SW 1271 (cell line): ENCODE results near the gene IGSF6.
"Not testable (repeated sequence)": the region's sequence is repeated elsewhere in the genome, so short reads cannot be mapped to it uniquely, and the experiment has no call there.

Source experiments
- DNase-seq, 2 experiments: peaks; one replicate each; lab custom pipeline; 2025; lab: John Stamatoyannopoulos, UW

The IGSF6 gene, protein sequence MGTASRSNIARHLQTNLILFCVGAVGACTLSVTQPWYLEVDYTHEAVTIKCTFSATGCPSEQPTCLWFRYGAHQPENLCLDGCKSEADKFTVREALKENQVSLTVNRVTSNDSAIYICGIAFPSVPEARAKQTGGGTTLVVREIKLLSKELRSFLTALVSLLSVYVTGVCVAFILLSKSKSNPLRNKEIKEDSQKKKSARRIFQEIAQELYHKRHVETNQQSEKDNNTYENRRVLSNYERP

DNA sequence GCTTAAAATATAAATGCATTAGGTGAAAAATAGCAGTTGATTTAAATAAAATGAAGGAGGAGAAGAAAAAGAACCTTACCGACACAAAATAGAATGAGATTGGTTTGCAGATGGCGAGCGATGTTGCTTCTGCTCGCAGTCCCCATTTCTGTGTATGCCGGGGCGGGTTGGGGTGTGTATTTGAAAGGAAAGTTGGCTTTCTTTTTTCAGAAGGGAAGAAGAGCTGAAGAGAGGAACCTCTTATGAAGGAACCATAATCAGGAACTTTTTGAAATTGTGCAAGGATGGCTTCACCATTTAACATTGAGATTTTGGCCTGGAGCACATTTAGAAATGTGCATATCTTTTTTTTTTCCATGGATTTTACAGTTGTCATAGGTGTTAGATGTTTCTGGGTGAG lies at the start of gene IGSF6:
TSS of gene IGSF6 (minus strand) at position 156 of the 400 bp plus-strand sequence. CDS start at position 146, 10 bp downstream.
- DNase-seq: no peak

DNA sequence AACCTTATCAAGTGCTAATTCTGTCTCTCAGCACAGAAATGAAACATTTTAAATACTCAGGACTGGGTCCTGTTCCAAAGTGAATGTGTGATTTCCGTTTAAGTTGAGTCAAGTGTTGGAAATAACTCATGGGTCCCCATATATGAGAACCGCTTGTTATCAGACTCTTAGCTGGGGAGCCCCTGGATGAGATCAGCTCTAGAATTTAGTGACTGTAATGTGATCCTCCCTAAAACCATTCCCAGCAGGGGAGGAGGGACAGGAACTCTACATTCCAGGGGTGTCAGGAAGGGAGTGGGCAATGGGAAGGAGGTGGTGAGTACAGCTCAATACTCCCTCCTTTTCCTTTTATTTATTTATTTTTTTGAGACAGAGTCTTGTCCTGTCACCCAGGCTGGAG lies 48.9 kb upstream of the IGSF6 start:
- no peak for DNase-seq

DNA sequence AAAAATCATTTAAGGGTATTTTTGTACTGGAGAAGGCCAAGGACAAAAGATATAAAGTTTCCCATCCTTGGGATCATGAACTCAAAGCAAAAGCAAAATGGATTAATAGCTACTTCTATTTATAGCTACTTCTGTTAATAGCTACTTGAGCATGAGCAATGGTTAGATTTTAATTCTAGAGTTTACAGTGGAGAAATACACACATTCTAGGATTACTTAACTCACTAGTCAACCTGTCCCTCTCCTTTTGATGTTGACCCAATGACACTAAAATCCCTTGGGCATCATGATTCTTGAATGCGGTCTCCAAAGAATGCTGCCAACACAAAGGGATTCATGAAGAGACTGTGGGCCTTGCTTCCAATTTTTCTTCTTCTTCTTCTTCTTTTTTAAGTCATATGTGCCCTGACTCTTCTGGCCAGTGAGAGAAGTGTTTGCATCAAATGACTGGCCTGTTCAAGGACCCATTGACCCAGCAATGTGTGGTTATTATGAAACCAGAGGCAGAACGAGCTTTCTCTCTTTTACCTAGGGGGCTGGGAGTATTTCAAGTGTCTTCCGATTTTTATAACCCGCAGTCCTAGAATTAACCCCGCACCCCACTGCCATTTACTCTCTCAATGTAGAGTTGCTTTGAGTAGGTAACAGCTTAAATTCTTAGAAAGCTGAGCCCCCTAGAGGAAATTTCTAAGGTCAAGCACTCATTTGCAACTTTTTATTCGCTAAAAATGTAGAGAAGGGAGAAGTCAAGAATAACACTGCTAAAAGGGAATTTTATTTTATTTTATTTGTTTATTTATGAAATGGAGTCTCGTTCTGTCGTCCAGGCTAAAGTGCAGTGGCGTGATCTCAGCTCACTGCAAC lies 46.0 kb upstream of the IGSF6 start:
- no peak for DNase-seq

DNA sequence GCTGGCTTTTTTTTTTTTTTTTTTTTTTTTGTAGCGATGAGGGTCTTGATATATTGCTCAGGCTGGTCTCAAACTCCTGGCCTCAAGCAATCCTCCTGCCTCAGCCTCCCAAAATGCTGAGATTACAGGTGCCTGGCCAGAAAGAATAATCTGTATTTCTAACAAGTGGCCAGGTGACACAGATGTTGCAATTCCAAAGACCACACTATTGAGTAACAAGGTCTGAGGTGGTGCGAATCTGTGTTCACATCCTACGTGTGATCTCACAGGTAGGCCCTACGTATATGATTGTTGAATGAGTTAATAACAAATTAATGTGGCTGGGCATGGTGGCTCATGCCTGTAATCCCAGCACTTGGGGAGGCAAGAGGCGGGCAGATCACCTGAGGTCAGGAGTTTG lies 44.6 kb upstream of the IGSF6 start:
- DNase-seq: no peak

DNA sequence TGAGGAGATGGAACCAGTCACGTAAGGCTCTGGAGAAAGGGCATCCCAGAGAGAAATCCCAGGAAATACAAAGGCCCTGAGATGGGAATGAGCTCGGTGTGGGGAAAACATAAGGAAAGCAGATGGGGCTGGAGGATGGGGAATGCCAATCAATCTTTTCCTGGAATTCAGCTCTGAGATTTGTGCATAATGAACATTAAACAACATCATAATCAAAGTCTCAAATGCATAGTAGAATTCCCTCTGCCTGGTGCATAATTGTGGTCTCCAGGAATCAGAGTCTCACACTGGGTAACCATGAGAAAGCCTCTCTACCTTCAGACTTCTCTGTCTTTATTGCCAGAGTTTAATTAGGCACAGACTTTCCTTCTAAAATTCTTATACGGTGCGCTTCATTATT lies 42.2 kb upstream of the IGSF6 start:
- DNase-seq: no peak

DNA sequence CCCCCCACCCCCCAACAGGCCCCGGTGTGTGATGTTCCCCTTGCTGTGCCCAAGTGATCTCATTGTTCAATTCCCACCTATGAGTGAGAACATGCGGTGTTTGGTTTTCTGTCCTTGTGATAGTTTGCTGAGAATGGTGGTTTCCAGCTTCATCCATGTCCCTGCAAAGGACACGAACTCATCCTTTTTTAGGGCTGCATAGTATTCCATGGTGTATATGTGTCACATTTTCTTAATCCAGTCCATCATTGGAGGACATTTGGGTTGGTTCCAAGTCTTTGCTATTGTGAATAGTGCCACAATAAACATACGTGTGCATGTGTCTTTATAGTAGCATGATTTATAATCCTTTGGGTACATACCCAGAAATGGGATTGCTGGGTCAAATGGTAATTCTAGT lies 38.6 kb upstream of the IGSF6 start:
- DNase-seq: not testable (repeated sequence)

DNA sequence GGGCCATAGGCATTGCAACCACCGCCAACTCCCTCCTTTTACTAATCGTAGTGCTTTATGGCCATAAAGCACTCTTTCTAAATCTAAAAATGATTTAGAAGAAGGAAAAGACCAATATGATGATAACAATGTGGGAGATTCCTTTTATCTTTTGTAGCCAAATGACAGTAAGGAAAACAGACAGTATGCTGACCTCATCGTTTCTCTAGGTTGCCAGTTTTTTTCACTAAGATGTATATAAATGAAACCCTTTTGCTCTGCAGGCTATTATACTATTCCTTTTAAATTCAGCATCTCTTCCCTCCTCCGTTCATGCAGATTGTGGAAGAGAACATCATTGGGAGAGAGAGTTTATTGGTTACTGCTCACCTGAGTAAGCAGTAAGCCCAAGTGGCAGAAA lies 36.7 kb upstream of the IGSF6 start:
- no peak for DNase-seq

DNA sequence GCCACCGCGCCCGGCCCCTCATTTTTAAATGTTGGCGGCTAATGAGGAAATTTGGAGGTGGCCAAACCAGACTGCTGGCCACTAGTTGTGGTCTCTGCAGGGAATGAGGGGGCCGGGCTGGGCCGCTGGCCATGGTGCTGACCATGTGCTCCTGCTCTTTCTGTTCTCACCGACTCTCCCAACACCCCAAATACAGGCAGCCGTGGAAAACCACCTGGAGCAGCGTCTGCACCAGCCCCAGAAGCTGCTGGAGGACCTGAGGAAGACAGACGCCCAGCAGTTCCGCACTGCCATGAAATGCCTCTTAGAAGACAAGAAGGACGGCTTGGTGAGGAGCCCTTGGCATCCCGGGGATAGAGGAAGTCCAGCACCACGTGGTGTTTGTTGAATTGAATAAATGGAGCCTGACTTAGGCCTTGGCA lies 32.6 kb upstream of the IGSF6 start:
- no peak for DNase-seq

DNA sequence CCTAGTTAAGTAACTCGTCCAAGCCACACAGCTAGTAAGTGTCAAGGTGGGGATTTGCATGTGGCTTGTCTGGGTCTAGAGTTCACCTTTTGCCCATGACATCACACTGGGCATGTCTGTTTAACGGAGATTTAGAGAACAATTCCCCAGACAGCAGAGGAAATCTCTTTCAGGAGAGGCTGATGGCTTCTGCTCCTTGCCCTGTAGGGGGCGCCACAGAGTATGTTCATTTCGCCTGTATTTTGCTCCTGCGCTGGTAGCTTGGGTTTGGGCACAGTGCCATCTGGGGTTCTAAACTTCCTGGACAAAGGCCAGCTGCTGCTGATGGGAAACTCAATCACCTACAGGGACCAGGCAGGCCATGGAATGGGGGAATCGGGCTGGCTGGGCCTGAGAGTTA lies 31.8 kb upstream of the IGSF6 start:
- no peak for DNase-seq

DNA sequence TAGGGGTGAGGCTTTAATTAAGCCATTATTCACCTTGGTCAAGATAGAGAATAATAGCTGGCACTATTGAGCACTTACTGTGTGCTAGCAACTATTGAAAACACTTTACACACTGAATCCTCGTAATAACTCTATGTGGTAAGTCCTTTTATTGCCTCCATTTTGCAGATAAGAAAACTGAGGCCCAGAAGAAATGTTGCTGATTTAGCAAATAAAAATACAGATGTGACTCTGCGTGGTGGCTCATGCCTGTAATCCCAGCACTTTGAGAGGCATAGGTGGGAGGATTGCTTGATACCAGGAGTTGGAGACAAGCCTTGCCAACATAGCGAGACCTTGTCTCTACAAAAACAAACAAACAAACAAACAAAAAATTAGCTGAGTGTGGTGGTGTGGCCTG lies 30.8 kb upstream of the IGSF6 start:
- no peak for DNase-seq

DNA sequence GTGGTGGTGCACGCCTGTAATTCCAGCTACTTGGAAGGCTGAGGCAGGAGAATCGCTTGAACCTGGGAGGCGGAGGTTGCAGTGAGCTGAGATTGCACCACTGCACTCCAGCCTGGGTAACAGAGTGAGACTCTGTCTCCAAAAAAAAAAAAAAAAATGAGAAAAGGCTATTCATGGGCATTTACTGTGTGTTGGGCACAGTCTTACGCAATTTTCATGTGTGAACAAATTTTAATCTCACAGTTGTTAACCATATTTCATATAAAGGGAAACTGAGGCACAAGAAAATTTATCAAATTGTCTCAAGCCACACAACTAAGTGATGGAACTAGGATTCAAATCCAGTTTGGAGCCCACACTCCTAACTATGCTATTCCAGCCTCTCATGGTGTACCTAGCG lies 28.3 kb upstream of the IGSF6 start:
- not testable (repeated sequence) for DNase-seq

DNA sequence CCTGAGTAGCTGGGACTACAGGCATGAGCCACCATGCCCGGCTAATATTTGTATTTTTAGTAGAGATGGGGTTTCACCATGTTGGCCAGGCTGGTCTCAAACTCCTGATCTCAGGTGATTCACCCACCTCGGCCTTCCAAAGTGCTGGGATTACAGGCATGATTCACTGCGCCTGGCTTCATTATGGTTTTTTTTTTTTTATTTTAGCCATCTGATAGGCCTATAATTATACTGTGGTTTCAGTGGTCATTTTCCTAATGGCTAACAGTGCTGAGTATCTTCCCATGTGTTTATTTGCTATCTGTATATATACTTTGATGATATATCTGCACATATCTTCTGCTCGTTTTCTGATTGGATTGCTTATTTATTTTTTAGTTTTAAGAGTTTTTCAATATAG lies 22.0 kb upstream of the IGSF6 start:
- not testable (repeated sequence) for DNase-seq

DNA sequence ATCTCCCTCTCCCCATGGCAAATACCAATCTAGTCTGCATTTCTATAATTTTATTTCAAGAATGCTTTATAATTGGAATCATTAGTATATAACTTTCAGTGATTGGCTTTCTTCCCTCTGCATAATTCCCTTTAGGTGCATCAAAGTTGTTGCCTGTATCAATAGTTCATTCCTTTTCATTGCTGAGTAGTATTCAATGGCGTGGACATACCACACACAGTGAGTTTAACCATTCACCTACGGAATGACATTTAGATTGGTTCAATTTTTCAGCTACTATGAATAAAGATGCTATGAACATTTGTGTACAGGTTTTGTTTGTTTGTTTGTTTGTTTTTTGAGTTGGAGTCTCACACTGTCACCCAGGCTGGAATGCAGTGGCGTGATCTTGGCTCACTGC lies 21.1 kb upstream of the IGSF6 start:
- DNase-seq: no peak

DNA sequence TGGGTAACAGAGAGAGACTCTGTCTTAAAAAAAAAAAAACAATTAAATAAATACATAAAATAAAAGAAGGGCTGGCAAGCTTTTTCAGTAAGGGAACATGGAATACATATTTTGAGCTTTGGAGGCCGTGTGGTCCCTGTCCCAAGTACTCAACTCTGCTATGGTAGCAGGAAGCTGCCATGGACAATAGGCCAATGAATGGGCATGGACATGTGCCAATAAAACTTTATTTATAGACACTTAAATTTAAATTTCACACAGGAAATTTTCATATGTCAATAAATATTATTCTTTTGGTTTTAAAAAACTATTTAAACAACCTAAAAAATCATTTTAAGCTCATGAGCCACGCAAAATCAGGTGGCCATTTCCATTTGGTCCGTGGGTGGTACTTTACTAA lies 15.2 kb upstream of the IGSF6 start:
- DNase-seq: no peak

DNA sequence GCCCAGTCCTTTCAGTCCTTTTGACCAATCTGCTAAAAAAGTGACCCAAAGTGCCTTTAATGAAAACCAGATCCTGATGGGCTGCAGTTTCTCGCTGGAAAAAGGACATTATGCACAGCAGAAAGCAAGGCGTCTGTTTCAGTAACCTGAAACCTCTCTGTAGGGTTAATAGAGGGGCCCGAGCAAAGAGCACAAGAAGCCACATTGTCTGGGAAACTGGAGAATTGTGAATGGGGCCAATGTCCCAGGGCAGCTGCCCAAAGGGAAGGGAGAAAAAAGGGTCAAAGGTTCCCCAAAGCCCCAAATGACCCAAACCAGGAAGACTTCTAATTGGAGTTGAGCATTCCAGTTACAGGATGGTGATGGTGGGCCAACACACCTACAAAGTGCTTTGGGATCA lies 14.4 kb upstream of the IGSF6 start:
- DNase-seq: no peak

DNA sequence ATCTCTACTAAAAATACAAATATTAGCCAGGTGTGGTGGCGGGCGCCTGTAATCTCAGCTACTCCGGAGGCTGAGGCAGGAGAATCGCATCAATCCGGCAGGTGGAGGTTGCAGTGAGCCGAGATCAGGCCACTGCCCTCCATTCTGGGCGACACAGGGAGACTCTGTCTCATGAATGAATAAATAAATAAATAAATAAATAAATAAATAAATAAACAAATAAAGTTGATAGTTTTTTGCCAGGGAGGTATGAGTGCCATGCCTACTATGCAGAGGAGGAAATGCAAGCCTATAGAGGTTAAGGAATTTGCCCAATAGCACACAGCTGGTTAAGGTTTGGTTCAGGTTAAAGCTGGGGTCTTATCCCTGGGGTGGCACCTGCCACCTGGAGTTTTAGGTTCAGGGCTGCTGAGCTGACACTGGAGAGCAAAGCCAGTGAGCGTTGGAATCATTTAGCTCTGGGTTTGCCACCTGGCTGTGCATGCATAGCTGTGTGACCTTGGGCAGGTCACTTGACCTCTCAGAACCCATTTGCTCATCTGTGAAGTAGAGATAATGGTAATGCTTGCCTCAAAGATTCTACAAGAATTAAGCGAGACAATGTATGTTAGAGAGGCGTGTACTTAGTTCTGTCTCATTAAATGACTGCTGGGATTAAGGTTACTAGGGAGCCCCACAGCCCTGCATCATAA lies 12.5 kb upstream of the IGSF6 start:
- no peak for DNase-seq

DNA sequence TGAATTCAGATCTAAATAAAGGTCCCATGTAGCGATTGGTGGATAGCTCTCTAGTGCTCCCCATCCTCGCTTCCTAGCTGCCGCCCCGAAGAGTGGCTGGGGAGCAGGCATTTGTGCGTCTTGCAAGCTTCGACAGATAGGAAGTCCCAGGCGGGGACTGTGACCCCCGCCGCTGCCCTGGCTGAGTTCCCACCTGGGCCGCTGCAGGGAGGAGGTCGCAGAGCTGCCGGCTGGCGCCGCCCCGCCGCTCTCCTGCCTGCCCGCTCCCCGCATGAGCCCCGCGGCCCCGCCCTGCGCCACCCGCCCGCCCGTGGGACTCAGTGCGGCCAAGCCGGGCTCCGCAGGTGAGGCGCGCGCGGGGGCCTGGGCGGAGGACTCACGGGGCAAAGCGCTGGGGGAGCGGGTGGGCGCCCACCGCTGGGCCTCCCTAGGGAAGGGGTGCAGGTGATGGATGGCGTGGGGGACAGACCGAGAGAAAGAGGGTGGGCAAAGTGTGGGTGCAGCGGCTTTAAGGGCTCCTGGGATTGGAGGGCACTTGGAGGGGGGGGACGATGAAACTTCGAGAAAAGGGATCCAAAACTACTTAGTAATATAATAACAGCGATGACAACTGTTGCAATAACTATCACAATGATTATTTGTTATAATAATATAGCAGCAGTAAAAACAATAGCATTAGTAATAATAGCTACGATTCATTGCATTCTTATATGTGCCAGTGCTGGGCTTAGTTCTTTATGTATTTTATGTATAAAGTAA lies 11.7 kb upstream of the IGSF6 start, which contains the start of gene OTOA:
TSS of gene OTOA (plus strand) at position 80 of the 759 bp plus-strand sequence. CDS start 14,547 bp downstream, outside the sequence.
- no peak for DNase-seq

DNA sequence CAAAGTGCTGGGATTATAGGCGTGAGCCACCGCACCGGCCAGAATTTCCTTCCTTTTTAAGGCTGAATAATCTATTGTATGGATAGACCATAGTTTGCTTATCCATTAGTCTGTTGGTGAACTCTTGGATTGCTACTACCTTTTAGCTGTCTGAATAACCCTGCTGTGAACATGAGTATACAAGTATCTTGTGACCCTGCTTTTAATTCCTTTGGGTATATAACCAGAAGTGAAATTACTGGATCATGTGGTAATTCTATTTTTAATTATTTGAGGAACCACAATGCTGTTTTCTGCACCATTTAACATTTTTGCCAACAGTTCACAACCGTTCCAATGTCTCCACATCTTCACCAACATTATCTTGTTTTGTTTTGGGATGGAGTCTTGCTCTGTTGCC lies 6.7 kb upstream of the IGSF6 start:
- DNase-seq: no peak

DNA sequence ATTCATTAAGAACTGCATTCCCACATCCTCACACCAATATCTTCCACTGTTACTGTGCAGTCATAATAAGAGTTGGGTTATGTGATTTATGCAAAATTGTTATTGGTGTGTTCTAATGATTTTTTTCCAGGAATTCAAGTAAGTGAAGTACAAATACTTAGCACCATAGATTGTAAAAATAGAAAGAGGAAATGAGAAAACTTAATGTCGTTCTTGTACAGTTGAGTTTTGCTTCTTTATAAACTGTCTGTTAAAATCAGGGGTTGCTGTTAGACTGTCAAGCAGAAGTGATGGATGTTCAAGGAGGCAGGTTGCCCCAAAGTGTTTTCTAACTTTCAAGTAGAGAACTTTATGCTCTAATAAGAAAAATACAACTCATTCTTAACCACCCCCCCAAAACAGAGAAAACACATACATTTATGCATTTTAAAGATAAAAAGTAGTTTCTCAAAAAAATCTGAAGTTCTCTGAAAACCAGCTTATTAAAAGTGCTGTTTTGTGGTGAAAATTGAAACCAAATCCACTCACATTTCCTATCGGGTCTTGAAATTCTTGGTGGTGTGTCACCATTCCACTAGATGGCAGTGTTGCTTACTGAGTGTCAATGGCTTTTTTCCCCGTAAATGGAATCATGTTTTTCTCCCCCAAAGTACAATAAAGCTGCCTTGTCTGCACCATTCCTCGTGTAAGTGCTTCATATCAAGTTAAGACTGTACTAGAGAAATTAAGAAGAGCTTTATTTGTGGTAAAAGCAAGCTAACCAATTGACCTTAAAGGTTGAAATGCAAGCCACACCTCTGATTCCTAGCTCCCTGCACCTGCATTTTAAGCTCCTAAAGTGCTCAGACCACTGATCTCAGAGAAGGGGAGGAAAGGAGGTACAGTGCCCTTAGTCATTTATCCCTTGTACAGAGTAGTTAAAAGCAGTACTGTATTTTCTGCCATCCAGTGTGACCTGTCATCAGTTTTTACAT lies 4.7 kb upstream of the IGSF6 start:
- DNase-seq: peak in 1 of 2 experiments; percentile 36

DNA sequence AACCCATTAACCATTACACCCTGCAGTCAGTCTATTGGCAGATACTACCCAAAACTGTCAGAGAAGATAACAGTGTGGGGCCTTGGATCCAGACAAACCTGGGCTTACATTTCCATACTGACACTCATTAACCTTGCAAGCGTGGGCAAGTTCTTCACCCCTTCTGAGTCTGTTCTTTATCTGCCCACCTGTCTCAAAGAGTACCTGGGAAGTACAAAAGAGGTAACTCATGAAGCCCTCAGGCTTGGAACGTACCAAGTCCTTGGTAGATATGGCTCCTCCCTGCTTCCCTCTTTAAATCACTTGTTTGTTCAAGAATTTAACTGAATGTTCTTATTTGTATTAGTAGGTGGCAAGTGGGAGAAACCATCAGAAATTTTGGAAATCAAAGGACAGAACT lies 2.5 kb upstream of the IGSF6 start:
- no peak for DNase-seq

DNA sequence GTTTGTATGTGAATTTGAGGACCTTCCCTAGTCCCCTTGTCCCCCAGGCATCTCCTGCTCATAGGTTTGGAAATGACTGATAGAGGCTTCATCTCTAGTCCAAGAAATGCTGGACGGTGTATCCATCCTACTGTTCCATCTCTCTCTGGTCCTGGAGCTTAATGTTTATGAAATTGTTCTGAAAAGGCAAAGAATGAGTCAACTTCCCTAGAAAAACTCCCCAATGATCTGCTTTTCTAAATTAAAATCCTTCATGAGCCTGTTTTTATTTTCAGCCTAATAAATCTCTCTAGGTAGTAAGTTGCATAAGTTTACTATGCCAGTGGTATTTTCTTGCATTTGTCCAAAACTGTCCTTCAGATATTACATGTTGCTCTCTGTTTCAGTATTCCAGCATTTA lies 2.1 kb upstream of the IGSF6 start:
- no peak for DNase-seq
